Right atrium auricular region (tissue), 2 donors: ENCODE data around the gene MICAL3. TPM values are rescaled to one million over a fixed set of nuclear protein-coding genes. Genes with fewer than 3 reads are reported as not detected.
A peak's percentile ranks its signal among the peaks of the same experiment; 100 is the strongest.

ENCODE experiments used
- DNase-seq: peaks from one replicate; pipeline ENCODE4 v3.0.0-alpha.2; 2019; ENCODE audit warnings: low spot score
- H3K27ac ChIP-seq, 2 donors: fragments of 200-600 bp; sonication (generic); 1 replicate in 1 of 2; 2 replicates in 1 of 2; pipeline ENCODE4 v1.5.1; 2016 to 2019
- H3K27me3 ChIP-seq, 2 donors: fragments of 200-600 bp; sonication (generic); one replicate each; pipeline versions ENCODE4 v1.5.1 to v1.6.0; 2017 to 2019
- H3K36me3 ChIP-seq: fragments of 200-600 bp; sonication (generic); one replicate; pipeline ENCODE4 v1.5.1; 2016
- H3K4me1 ChIP-seq, 2 donors: fragments of 200-600 bp; sonication (generic); one replicate each; pipeline versions ENCODE4 v1.5.1 to v1.6.0; 2017 to 2019
- H3K4me3 ChIP-seq, 2 donors: fragments of 200-600 bp; sonication (generic); 1 replicate in 1 of 2; 2 replicates in 1 of 2; pipeline ENCODE4 v1.5.1; 2017 to 2019; ENCODE audit warnings: mild to moderate bottlenecking in 1 of 2, moderate library complexity in 1 of 2
- H3K9me3 ChIP-seq, 2 donors: fragments of 200-600 bp; sonication (generic); one replicate each; pipeline ENCODE4 v1.5.1; 2019
- CTCF ChIP-seq, 2 donors: fragments of 200-600 bp; sonication (generic); IDR thresholded peaks; one replicate each; pipeline ENCODE4 v1.5.1; 2019; ENCODE audit warnings: antibody characterized with exemption in 2 of 2
- total RNA-seq, 2 donors: library from RNA; depleted of rRNA; stranded (reverse); fragments of >200 nt; gene quantifications; one replicate each; pipeline ENCODE4 v1.1.0, GENCODE V29; 2016

MICAL3 gene
- total RNA-seq, 2 donors from 2014 or later, result 42.5 to 45.1 TPM

- no peak for TF ChIP-seq CTCF (IDR thresholded peaks at IDR 0.05)
Observed at GRCh38 chr22:17875631-17876030, 148.7 kb downstream of the MICAL3 start.

GRCh38 chr22:17875156-17875555 lies 149.2 kb downstream of the MICAL3 start:
- no peak for DNase-seq

More at GRCh38 chr22:17875631-17876030, 148.7 kb downstream of the MICAL3 start:
- H3K4me1 ChIP-seq, result no peaks in the 10 kb centered on the region
- no peak for DNase-seq
- H3K4me3 ChIP-seq, result no peak overlapping the region
- H3K36me3 ChIP-seq, result peaks cover 60% of the 10 kb centered on the region
- H3K27me3 ChIP-seq, result no peaks in the 10 kb centered on the region
- peak overlapping the region in 1 of 2 donors; percentile 5 for H3K27ac ChIP-seq
- H3K9me3 ChIP-seq, result no peaks in the 10 kb centered on the region

GRCh38 chr22:17874231-17874905 lies 150.0 kb downstream of the MICAL3 start:
- Histone ChIP-seq H3K9me3 (no peaks in the 10 kb centered on the region), H3K27me3 (no peaks in the 10 kb centered on the region), H3K4me1 (no peaks in the 10 kb centered on the region), H3K4me3 (no peak overlapping the region), H3K36me3 (peaks cover 60% of the 10 kb centered on the region), H3K27ac (no peak overlapping the region)
- no peak for DNase-seq
- TF ChIP-seq CTCF (IDR thresholded peaks at IDR 0.05), result no peak

More at GRCh38 chr22:17875156-17875555, 149.2 kb downstream of the MICAL3 start:
- Histone ChIP-seq H3K9me3 (no peaks in the 10 kb centered on the region), H3K4me3 (no peak overlapping the region), H3K27me3 (no peaks in the 10 kb centered on the region), H3K4me1 (no peaks in the 10 kb centered on the region), H3K27ac (peak overlapping the region in 1 of 2 donors; percentile 5), H3K36me3 (peaks cover 60% of the 10 kb centered on the region)
- TF ChIP-seq CTCF (IDR thresholded peaks at IDR 0.05), result no peak

- no peaks in the 10 kb centered on the region for H3K27me3 ChIP-seq
- no peaks in the 10 kb centered on the region for H3K9me3 ChIP-seq
- no peak overlapping the region for H3K27ac ChIP-seq
- no peak for TF ChIP-seq CTCF (IDR thresholded peaks at IDR 0.05)
- peaks cover 60% of the 10 kb centered on the region for H3K36me3 ChIP-seq
- H3K4me3 ChIP-seq, result no peak overlapping the region
- no peak for DNase-seq
- H3K4me1 ChIP-seq, result no peaks in the 10 kb centered on the region
Observed at GRCh38 chr22:17873804-17874203, 150.6 kb downstream of the MICAL3 start.

GRCh38 chr22:17873116-17873515 lies 151.2 kb downstream of the MICAL3 start:
- TF ChIP-seq CTCF (IDR thresholded peaks at IDR 0.05), result no peak
- no peak overlapping the region for H3K4me3 ChIP-seq
- DNase-seq, result no peak
- H3K27ac ChIP-seq, result peak overlapping the region in 1 of 2 donors; percentile 56
- no peaks in the 10 kb centered on the region for H3K4me1 ChIP-seq
- H3K36me3 ChIP-seq, result peaks cover 64% of the 10 kb centered on the region
- no peaks in the 10 kb centered on the region for H3K9me3 ChIP-seq
- no peaks in the 10 kb centered on the region for H3K27me3 ChIP-seq

- Histone ChIP-seq H3K36me3 (peaks cover 64% of the 10 kb centered on the region), H3K27me3 (no peaks in the 10 kb centered on the region)
Observed at GRCh38 chr22:17872471-17872870, 151.9 kb downstream of the MICAL3 start.

More at GRCh38 chr22:17872471-17872870, 151.9 kb downstream of the MICAL3 start:
- no peak overlapping the region for H3K4me3 ChIP-seq
- no peaks in the 10 kb centered on the region for H3K9me3 ChIP-seq
- peak overlapping the region; percentile 28 to 56 for H3K27ac ChIP-seq
- TF ChIP-seq CTCF (IDR thresholded peaks at IDR 0.05), result no peak
- peaks cover 0 to 6% of the 10 kb centered on the region in 2 donors for H3K4me1 ChIP-seq
- no peak for DNase-seq
